Middle frontal gyrus (tissue), 1 donor: Measurements from ENCODE around the gene ZYG11B.
"Not testable (repeated sequence)": the region's sequence is repeated elsewhere in the genome, so short reads cannot be mapped to it uniquely, and the experiment has no call there.

Experiments used
- DNase-seq: peaks from one replicate; pipeline ENCODE4 v3.0.0-alpha.2; 2015; ENCODE audit warnings: low spot score; ENCODE audit errors: extremely low spot score

ZYG11B gene

GRCh38 chr1:52726265-52727113 lies at the start of gene ZYG11B:
Gene ZYG11B, plus strand, starts transcription at chr1:52726453. Its CDS starts 201 bp downstream, at chr1:52726654.
- DNase-seq, result peak; percentile 76

- no peak for DNase-seq
These were observed 49.0 kb upstream of the ZYG11B start for GRCh38 chr1:52677076-52677806.

- DNase-seq, result no peak
These were observed 47.2 kb upstream of the ZYG11B start for GRCh38 chr1:52679048-52679447.

GRCh38 chr1:52679498-52679897 lies 46.8 kb upstream of the ZYG11B start:
- DNase-seq, result no peak

- no peak for DNase-seq
These were observed 45.9 kb upstream of the ZYG11B start for GRCh38 chr1:52680353-52680752.

GRCh38 chr1:52681136-52681535 lies 45.1 kb upstream of the ZYG11B start:
- DNase-seq, result no peak

- no peak for DNase-seq
These were observed 42.8 kb upstream of the ZYG11B start for GRCh38 chr1:52683367-52683940.

- DNase-seq, result no peak
These were observed 41.7 kb upstream of the ZYG11B start for GRCh38 chr1:52684545-52684944.

GRCh38 chr1:52686261-52686751 lies 39.9 kb upstream of the ZYG11B start:
- DNase-seq, result not testable (repeated sequence)

- no peak for DNase-seq
These were observed 39.4 kb upstream of the ZYG11B start for GRCh38 chr1:52686830-52687229.

- DNase-seq, result no peak
These were observed 34.4 kb upstream of the ZYG11B start for GRCh38 chr1:52691821-52692220.

GRCh38 chr1:52692697-52693096 lies 33.6 kb upstream of the ZYG11B start:
- no peak for DNase-seq

- not testable (repeated sequence) for DNase-seq
These were observed 32.9 kb upstream of the ZYG11B start for GRCh38 chr1:52693351-52693750.

GRCh38 chr1:52693843-52694242 lies 32.4 kb upstream of the ZYG11B start:
- no peak for DNase-seq

GRCh38 chr1:52695627-52696026 lies 30.6 kb upstream of the ZYG11B start:
- no peak for DNase-seq

GRCh38 chr1:52697795-52698674 lies 28.2 kb upstream of the ZYG11B start, which contains the start of gene COA7:
Gene COA7, minus strand, starts transcription at chr1:52698347. Its CDS starts 21 bp downstream, at chr1:52698326.
- peak; percentile 87 for DNase-seq

GRCh38 chr1:52702886-52703787 lies 23.1 kb upstream of the ZYG11B start:
- peak; percentile 89 for DNase-seq

- no peak for DNase-seq
These were observed 20.1 kb upstream of the ZYG11B start for GRCh38 chr1:52706136-52706670.
